Measurements from ENCODE around the gene RHBDL3. TPM values are rescaled to one million over a fixed set of nuclear protein-coding genes. Genes with fewer than 3 reads are reported as not detected.

Gene RHBDL3
- total RNA-seq, 2 experiments from 2014 or later = 0.29 to 0.54 TPM

- Mint-ChIP-seq H3K36me3 (no peaks in the 10 kb centered on the region), H3K9me3 (ENCODE audit: low read depth) (no peaks in the 10 kb centered on the region), H3K4me1 (peaks cover 8% of the 10 kb centered on the region), H3K27ac (no peak overlapping the region), H3K27me3 (peaks cover 50% of the 10 kb centered on the region), H3K4me3 (no peak overlapping the region)
- DNase-seq (no peak), ATAC-seq (no peak)
- CTCF ChIA-PET = interaction anchor here (0.6 to 1.6 kb wide), 4 partner anchors 19 to 192 kb away, joined by 3 to 4 read pairs (median 3); no protein-coding TSS in a partner anchor
Observed at GRCh38 chr17:32271844-32272243, 6.2 kb downstream of the RHBDL3 start.

DNA sequence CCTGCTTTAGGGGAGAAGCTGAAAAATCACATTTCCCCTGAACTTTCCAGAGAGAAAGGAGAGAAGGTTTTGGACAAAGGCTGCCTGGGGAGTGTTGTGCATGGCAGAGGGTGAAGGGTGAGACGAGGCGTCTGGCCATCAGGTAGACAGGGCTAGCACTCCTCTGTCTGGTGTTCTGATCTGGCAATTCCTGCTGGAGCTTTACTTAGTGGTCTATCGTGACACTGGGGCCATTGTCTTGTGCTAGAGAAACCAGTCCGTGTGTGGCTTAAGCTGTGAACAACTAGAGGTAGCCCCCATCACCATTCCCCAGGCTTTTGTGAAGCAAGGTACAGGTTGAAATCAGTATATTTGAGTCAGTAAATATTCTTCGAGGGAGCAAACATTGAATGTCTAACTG is 8.5 kb downstream of the RHBDL3 start:
- Mint-ChIP-seq H3K4me3 (no peak overlapping the region), H3K36me3 (no peaks in the 10 kb centered on the region), H3K4me1 (no peaks in the 10 kb centered on the region), H3K9me3 (ENCODE audit: low read depth) (no peaks in the 10 kb centered on the region), H3K27ac (no peak overlapping the region), H3K27me3 (peaks cover 29% of the 10 kb centered on the region)
- no peak for ATAC-seq
- CTCF ChIA-PET = no interaction called here
- DNase-seq = no peak

DNA sequence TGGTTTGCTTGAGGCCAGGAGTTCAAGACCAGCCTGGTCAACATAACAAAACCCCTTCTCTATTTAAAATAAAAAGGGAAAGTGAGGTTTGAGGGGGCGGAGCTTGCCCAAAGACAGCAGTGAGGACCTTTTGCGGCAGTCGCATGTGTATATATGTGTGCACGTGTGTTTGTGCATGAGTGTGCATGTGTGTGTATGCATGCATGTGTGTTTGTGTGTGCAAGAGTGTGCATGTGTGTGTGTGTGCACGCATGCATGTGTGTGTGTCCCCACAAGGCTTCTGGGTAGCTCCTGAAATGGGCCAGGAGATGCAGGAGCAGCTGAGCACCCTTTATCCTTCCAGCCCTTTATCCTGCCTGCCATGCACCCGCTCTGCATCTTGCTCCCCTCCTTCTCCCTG is 9.0 kb downstream of the RHBDL3 start:
- CTCF ChIA-PET = no interaction called here
- H3K27me3 Mint-ChIP-seq = peaks cover 23% of the 10 kb centered on the region
- no peak overlapping the region for H3K27ac Mint-ChIP-seq
- H3K36me3 Mint-ChIP-seq = no peaks in the 10 kb centered on the region
- DNase-seq (no peak), ATAC-seq (no peak)
- no peak overlapping the region for H3K4me3 Mint-ChIP-seq
- H3K4me1 Mint-ChIP-seq = no peaks in the 10 kb centered on the region
- no peaks in the 10 kb centered on the region for H3K9me3 Mint-ChIP-seq (ENCODE audit: low read depth)

DNA sequence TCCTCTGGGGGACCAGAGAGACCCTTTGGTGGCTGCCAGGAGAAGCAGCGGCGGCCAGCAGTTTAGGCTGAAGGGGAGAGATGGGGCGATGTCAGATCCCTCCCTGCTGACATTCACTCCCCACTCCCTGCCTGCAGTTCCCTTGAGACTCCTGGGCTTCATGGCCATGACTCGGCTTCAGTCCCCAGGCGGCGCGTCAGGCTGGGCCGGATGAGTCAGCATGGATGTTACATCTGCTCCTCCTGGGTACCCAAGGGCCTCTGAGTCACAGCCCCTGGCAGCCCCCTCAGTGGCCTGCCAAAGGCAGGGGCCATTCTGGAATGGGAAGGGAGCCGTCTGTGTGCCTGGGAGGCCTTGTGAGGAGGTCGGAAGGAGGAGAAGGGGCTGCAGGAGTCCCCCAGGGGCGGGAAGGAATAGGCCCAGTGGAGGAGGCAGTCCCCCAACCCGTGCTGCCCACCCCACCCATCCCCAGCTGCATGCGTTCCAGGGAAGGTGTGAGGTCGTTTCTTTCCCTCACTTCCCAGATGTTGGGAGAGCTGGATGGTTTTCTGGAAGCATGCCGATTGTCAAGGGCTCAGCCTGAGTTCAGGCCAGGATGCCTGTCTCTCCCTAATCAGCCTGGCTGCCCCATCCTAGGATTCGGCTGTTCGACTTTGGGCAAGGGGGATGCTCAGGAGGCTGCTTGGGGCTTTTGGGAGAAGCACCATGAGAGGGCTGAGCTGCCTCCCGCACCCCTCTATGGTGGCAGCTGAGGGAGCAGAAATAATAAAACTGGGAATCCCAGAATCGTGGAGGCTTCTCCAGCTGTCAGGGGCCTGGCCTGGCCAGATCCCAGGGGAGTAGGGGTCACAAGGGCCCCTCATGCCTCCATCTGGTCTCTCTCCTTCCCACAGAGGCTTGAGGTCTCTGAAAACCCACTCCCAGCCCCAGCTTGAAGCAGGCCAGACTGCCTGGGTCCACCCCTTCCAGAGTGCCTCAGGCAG is 9.7 kb downstream of the RHBDL3 start:
- CTCF ChIA-PET = interaction anchor here (0.6 kb wide), 1 partner anchor 172 kb away, joined by 3 read pairs; no protein-coding TSS in a partner anchor
- H3K27ac Mint-ChIP-seq = no peak overlapping the region
- H3K27me3 Mint-ChIP-seq = peaks cover 18% of the 10 kb centered on the region
- H3K4me3 Mint-ChIP-seq = no peak overlapping the region
- H3K4me1 Mint-ChIP-seq = no peaks in the 10 kb centered on the region
- H3K36me3 Mint-ChIP-seq = no peaks in the 10 kb centered on the region
- ATAC-seq (no peak), DNase-seq (no peak)
- H3K9me3 Mint-ChIP-seq (ENCODE audit: low read depth) = no peaks in the 10 kb centered on the region

- CTCF ChIA-PET = no interaction called here
- H3K9me3 Mint-ChIP-seq (ENCODE audit: low read depth) = no peaks in the 10 kb centered on the region
- H3K4me3 Mint-ChIP-seq = no peak overlapping the region
- H3K27me3 Mint-ChIP-seq = peaks cover 12% of the 10 kb centered on the region
- ATAC-seq = no peak
- no peaks in the 10 kb centered on the region for H3K36me3 Mint-ChIP-seq
- H3K27ac Mint-ChIP-seq = no peak overlapping the region
- no peaks in the 10 kb centered on the region for H3K4me1 Mint-ChIP-seq
- no peak for DNase-seq
Observed at GRCh38 chr17:32276171-32276601, 10.6 kb downstream of the RHBDL3 start.

GRCh38 chr17:32277284-32277683 is 11.7 kb downstream of the RHBDL3 start:
- Mint-ChIP-seq H3K27me3 (peaks cover 2% of the 10 kb centered on the region), H3K4me1 (no peaks in the 10 kb centered on the region), H3K27ac (no peak overlapping the region), H3K4me3 (no peak overlapping the region), H3K36me3 (no peaks in the 10 kb centered on the region), H3K9me3 (ENCODE audit: low read depth) (no peaks in the 10 kb centered on the region)
- CTCF ChIA-PET = no interaction called here
- no peak for DNase-seq
- ATAC-seq = no peak

DNA sequence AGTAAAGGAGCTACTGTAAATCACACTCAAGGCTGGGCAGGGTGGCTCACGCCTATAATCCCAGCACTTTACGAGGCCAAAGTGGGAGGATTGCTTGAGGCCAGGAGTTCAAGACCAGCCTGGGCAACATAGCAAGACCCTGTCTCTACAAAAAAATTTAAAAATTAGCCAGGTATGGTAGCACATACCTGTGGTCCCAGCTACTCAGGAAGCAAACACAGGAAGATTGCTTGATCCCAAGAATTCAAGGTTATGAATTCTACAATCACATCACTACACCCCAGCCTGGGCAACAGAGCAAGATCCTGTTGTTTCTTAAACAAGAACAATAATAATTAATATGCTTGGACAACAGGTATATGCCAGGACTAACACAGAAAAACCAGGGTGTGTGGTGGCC is 13.2 kb downstream of the RHBDL3 start:
- DNase-seq (no peak), ATAC-seq (no peak)
- no peak overlapping the region for H3K4me3 Mint-ChIP-seq
- H3K27me3 Mint-ChIP-seq = peaks cover 4% of the 10 kb centered on the region
- H3K4me1 Mint-ChIP-seq = no peaks in the 10 kb centered on the region
- H3K36me3 Mint-ChIP-seq = no peaks in the 10 kb centered on the region
- no peak overlapping the region for H3K27ac Mint-ChIP-seq
- CTCF ChIA-PET = no interaction called here
- no peaks in the 10 kb centered on the region for H3K9me3 Mint-ChIP-seq (ENCODE audit: low read depth)

DNA sequence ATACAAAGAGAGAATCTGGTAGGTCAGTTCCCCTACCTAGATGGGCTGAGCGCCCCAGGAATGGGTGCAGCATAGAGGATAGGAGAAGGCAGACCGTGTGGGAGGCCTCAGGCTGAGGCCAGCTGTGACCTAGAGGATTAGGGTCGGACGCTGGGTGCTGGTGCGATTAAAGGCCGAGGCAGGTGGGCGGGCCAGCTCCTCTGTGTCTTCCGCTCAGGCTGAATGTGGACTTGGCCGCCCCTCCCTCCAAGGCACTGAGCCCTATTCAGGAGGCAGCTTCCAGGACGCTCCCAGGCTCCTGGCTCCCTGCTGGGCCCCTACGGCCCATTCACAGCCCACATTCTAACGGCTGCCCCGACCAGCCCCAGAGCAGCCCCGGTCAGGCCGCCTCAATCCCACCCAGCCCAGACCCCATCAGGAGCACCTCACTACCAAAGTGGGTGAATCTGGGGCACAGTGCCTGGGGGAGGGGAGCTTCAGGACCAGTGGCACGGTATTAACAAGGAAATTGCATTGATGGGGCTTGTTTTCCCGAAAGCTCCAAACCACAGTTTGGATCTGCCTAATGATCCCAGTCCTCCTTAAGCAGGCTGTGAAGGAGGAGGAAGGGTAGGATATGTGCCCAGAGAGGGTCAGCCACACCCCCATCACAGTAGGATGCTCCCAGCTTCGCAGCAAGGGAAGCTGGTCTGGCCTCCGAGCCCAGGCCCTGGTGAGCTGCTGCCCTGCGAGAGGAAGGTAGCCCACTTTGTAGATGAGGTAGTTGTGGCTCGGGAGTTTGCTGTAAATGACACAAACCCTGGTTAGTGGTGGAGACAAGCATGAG is 14.5 kb downstream of the RHBDL3 start:
- DNase-seq (no peak), ATAC-seq (no peak)
- Mint-ChIP-seq H3K36me3 (no peaks in the 10 kb centered on the region), H3K27ac (no peak overlapping the region), H3K27me3 (peaks cover 4% of the 10 kb centered on the region), H3K4me1 (no peaks in the 10 kb centered on the region), H3K9me3 (ENCODE audit: low read depth) (no peaks in the 10 kb centered on the region), H3K4me3 (no peak overlapping the region)
- CTCF ChIA-PET = no interaction called here

DNA sequence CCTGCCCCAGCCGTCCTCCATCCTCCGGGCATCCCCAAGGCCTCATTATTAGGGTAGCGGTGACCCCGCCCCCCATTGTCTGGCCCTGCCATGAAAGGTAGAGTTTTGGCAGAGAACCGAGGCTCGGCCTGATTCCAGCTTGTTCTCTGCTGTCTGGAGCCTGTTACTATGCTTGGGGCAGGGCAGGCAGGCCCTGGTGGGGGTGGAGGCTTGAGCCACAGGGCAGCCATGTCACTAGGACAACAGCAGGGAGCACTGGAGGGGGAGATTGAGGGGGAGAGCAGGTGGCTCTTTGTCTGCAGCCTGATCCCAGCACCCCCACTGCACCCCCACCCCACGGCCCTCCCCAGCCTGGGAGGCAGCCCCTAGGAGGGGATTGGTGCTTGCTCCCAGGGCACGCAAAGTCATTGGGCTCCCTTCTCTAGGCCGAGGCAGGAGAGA is 15.4 kb downstream of the RHBDL3 start:
- Mint-ChIP-seq H3K4me1 (no peaks in the 10 kb centered on the region), H3K27ac (no peak overlapping the region), H3K27me3 (peaks cover 4% of the 10 kb centered on the region), H3K4me3 (no peak overlapping the region), H3K9me3 (ENCODE audit: low read depth) (no peaks in the 10 kb centered on the region), H3K36me3 (no peaks in the 10 kb centered on the region)
- CTCF ChIA-PET = no interaction called here
- no peak for DNase-seq
- ATAC-seq = no peak

DNA sequence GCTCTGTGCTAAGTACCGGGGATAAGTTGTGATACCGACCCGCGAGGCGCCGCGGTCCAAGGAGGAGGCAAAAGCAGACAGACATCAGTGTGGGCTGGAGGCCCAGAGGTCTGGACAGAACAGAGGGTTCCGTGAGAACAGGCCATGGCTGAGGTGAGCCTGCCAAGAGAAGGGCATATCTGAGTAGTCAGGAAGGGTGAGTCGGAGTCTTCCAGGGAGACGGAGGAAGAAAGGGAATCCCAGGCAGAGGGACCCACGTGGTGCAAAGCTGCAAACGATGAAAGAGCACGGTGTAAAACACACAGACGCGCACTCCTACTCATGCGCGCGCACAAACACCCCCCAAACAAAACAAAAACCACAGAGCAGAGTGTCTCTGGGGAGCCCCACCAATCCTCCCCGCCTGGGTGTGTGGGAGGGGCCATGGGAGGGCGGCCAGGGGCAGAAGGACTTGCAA is 18.1 kb downstream of the RHBDL3 start:
- no peaks in the 10 kb centered on the region for H3K4me1 Mint-ChIP-seq
- H3K36me3 Mint-ChIP-seq = no peaks in the 10 kb centered on the region
- CTCF ChIA-PET = no interaction called here
- DNase-seq = no peak
- H3K27me3 Mint-ChIP-seq = peaks cover 4% of the 10 kb centered on the region
- H3K9me3 Mint-ChIP-seq (ENCODE audit: low read depth) = no peaks in the 10 kb centered on the region
- H3K4me3 Mint-ChIP-seq = no peak overlapping the region
- H3K27ac Mint-ChIP-seq = no peak overlapping the region
- ATAC-seq = no peak

- Mint-ChIP-seq H3K27me3 (peaks cover 8% of the 10 kb centered on the region), H3K27ac (no peak overlapping the region), H3K4me3 (no peak overlapping the region), H3K36me3 (no peaks in the 10 kb centered on the region), H3K9me3 (ENCODE audit: low read depth) (no peaks in the 10 kb centered on the region), H3K4me1 (no peaks in the 10 kb centered on the region)
- CTCF ChIA-PET = no interaction called here
- no peak for DNase-seq
- ATAC-seq = no peak
Observed at GRCh38 chr17:32285306-32285705, 19.7 kb downstream of the RHBDL3 start.

GRCh38 chr17:32285746-32286517 is 20.3 kb downstream of the RHBDL3 start:
- Mint-ChIP-seq H3K36me3 (no peaks in the 10 kb centered on the region), H3K27me3 (peaks cover 8% of the 10 kb centered on the region), H3K9me3 (ENCODE audit: low read depth) (no peaks in the 10 kb centered on the region), H3K4me1 (no peaks in the 10 kb centered on the region), H3K27ac (no peak overlapping the region), H3K4me3 (no peak overlapping the region)
- DNase-seq (no peak), ATAC-seq (no peak)
- CTCF ChIA-PET = no interaction called here

- Mint-ChIP-seq H3K27me3 (peaks cover 8% of the 10 kb centered on the region), H3K9me3 (ENCODE audit: low read depth) (no peaks in the 10 kb centered on the region), H3K4me1 (no peaks in the 10 kb centered on the region), H3K4me3 (no peak overlapping the region), H3K36me3 (no peaks in the 10 kb centered on the region), H3K27ac (no peak overlapping the region)
- ATAC-seq (no peak), DNase-seq (no peak)
- CTCF ChIA-PET = interaction anchor here (1.4 to 1.7 kb wide), 2 partner anchors 25 to 37 kb away, joined by 3 to 6 read pairs; no protein-coding TSS in a partner anchor
Observed at GRCh38 chr17:32286518-32286900, 20.9 kb downstream of the RHBDL3 start.
